GM19035 (cell line): ENCODE data around the gene CCR5AS.

ENCODE experiments used
- ATAC-seq: cut with Tn5 transposase; IDR thresholded peaks from one replicate; pipeline ENCODE4 v1.9.1; 2021; ENCODE audit not compliant: unreplicated experiment

The CCR5AS gene

DNA sequence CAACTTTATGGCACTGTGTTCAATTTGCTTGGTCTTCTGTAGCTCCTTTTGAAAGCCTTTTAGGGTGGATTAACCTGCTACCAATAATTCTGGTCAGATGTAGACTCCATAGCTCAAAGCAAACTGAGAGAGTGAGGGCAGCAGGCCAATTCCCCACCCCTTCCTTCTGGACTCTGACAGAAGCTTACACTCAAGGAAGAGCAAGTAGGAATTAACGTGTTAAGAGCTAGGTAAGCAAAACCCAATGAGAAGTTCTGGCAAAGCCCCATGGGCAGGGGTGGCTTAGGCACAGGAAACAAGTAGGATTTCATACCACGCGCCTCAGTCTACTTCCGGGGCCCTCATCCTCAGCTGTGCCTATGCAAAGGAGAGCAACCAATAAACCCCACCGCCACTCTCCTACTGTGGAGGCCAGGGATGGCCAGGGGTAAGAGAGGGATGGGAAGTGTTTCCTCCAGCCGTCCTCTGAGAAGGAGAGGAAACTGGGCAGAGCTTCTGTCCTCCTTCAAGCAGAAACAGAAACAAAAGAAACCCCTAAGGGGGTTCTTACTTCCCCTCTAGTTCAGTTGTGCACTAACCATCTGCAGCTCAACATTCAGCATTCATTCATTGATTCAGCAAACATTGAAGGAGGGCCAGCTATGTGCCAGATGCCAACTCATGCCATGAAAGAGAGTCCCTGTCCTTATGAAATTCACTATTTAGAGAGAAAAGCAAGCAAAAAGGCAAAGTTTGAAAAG lies 23.5 kb downstream of the CCR5AS start:
- no peak for ATAC-seq

DNA sequence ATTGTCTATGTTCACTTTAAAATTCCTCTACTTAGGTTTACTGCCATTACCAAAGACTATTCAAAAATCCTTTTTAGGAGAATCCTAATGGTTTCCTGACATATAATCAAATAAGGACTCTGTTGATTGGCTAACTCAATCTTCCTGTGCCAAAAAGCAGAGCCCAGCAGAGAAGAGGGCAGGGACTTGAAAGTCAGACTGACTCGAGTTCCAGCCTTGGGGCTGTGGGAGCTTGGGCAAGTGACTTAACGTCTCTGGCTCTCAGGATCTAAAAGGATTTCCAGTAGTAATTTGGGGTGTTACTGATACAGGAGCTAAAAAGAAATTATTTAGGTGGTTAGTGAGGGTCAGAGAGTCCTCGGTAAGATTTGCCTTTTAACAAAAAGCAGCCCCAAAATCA lies 25.2 kb downstream of the CCR5AS start:
- no peak for ATAC-seq

DNA sequence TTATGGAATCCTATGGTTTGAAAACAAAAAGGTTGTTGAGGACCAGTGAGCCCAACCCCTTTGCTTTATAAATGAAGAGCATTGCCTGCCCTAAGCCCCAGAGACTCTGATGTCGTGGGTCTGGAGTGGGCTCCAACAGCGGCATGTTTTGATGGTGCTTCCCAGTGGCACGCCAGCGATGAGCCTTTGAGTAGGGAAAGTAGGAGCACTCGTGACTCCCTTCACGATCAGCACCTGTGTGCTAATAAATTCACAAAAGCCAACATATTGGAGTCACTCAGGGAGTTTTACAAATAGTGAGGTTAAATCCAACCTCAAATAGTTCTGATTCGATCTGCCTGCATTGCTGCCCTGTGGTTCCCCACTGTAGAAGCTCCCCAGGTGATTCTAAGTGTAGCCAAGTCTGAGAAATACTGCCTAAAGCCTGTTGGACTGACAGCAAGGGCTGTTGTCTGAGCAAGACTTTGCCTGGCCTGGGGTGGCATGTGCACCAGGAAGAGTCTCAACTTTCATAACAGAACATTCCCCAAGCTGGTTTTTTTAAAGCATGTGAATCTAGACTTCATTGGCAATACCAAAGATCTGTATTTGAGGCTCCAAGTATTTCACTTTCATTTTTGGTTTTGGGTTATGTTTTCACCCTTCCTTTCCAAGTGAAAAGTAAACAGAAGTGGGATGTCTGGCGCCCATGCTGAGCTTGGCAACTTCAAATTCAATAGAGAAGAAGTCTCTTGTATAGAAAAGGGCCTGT lies 26.2 kb downstream of the CCR5AS start:
- ATAC-seq, result no peak

DNA sequence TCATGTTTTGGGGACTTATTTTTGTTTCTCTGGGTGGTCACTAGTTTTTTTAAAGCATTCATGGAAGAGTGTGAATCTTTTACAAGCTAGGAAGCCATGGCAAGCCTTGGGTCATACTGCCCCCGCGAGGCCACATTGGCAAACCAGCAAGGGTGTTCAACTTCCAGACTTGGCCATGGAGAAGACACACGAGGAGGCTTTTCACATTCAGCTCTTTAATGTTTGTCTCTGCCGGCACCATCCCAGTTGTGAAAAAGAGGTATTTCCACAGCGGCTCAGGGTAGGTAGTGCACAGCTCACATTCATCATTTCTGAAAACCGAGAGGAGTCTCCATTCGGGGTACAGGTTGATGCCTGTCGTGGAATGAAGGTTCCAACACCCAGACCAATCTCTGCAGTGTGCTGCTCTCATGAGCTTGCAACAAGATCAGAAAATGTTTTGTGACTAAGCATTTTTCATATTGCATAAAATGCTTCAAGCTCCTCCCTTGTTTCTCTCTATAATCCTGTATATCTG lies 28.4 kb downstream of the CCR5AS start:
- no peak for ATAC-seq

DNA sequence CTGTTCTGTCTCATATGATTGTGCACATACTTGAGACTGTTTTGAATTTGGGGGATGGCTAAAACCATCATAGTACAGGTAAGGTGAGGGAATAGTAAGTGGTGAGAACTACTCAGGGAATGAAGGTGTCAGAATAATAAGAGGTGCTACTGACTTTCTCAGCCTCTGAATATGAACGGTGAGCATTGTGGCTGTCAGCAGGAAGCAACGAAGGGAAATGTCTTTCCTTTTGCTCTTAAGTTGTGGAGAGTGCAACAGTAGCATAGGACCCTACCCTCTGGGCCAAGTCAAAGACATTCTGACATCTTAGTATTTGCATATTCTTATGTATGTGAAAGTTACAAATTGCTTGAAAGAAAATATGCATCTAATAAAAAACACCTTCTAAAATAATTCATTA lies 31.1 kb downstream of the CCR5AS start:
- no peak for ATAC-seq

DNA sequence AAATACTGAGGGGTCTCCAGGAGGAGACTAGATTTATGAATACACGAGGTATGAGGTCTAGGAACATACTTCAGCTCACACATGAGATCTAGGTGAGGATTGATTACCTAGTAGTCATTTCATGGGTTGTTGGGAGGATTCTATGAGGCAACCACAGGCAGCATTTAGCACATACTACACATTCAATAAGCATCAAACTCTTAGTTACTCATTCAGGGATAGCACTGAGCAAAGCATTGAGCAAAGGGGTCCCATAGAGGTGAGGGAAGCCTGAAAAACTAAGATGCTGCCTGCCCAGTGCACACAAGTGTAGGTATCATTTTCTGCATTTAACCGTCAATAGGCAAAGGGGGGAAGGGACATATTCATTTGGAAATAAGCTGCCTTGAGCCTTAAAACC lies 31.6 kb downstream of the CCR5AS start:
- no peak for ATAC-seq

DNA sequence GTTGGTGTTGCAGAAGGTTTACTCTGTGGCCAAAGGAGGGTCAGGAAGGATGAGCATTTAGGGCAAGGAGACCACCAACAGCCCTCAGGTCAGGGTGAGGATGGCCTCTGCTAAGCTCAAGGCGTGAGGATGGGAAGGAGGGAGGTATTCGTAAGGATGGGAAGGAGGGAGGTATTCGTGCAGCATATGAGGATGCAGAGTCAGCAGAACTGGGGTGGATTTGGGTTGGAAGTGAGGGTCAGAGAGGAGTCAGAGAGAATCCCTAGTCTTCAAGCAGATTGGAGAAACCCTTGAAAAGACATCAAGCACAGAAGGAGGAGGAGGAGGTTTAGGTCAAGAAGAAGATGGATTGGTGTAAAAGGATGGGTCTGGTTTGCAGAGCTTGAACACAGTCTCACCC lies 32.1 kb downstream of the CCR5AS start:
- no peak for ATAC-seq

DNA sequence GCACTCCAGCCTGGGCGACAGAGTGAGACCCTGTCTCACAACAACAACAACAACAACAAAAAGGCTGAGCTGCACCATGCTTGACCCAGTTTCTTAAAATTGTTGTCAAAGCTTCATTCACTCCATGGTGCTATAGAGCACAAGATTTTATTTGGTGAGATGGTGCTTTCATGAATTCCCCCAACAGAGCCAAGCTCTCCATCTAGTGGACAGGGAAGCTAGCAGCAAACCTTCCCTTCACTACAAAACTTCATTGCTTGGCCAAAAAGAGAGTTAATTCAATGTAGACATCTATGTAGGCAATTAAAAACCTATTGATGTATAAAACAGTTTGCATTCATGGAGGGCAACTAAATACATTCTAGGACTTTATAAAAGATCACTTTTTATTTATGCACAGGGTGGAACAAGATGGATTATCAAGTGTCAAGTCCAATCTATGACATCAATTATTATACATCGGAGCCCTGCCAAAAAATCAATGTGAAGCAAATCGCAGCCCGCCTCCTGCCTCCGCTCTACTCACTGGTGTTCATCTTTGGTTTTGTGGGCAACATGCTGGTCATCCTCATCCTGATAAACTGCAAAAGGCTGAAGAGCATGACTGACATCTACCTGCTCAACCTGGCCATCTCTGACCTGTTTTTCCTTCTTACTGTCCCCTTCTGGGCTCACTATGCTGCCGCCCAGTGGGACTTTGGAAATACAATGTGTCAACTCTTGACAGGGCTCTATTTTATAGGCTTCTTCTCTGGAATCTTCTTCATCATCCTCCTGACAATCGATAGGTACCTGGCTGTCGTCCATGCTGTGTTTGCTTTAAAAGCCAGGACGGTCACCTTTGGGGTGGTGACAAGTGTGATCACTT lies 34.1 kb downstream of the CCR5AS start:
- no peak for ATAC-seq

DNA sequence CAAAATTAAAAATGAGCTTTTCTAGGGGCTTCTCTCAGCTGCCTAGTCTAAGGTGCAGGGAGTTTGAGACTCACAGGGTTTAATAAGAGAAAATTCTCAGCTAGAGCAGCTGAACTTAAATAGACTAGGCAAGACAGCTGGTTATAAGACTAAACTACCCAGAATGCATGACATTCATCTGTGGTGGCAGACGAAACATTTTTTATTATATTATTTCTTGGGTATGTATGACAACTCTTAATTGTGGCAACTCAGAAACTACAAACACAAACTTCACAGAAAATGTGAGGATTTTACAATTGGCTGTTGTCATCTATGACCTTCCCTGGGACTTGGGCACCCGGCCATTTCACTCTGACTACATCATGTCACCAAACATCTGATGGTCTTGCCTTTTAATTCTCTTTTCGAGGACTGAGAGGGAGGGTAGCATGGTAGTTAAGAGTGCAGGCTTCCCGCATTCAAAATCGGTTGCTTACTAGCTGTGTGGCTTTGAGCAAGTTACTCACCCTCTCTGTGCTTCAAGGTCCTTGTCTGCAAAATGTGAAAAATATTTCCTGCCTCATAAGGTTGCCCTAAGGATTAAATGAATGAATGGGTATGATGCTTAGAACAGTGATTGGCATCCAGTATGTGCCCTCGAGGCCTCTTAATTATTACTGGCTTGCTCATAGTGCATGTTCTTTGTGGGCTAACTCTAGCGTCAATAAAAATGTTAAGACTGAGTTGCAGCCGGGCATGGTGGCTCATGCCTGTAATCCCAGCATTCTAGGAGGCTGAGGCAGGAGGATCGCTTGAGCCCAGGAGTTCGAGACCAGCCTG lies 35.1 kb downstream of the CCR5AS start:
- no peak for ATAC-seq

DNA sequence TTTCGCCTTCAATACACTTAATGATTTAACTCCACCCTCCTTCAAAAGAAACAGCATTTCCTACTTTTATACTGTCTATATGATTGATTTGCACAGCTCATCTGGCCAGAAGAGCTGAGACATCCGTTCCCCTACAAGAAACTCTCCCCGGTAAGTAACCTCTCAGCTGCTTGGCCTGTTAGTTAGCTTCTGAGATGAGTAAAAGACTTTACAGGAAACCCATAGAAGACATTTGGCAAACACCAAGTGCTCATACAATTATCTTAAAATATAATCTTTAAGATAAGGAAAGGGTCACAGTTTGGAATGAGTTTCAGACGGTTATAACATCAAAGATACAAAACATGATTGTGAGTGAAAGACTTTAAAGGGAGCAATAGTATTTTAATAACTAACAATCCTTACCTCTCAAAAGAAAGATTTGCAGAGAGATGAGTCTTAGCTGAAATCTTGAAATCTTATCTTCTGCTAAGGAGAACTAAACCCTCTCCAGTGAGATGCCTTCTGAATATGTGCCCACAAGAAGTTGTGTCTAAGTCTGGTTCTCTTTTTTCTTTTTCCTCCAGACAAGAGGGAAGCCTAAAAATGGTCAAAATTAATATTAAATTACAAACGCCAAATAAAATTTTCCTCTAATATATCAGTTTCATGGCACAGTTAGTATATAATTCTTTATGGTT lies 35.9 kb downstream of the CCR5AS start, which contains the start of gene CCR5:
CCR5 (plus strand) TSS at position 108 of the 680 bp plus-strand sequence. CDS start 1,957 bp downstream, outside the sequence.
- no peak for ATAC-seq

DNA sequence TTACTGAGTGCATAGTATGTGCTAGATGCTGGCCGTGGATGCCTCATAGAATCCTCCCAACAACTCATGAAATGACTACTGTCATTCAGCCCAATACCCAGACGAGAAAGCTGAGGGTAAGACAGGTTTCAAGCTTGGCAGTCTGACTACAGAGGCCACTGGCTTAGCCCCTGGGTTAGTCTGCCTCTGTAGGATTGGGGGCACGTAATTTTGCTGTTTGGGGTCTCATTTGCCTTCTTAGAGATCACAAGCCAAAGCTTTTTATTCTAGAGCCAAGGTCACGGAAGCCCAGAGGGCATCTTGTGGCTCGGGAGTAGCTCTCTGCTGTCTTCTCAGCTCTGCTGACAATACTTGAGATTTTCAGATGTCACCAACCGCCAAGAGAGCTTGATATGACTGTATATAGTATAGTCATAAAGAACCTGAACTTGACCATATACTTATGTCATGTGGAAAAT lies 37.2 kb downstream of the CCR5AS start:
- ATAC-seq, result peak; percentile 68

DNA sequence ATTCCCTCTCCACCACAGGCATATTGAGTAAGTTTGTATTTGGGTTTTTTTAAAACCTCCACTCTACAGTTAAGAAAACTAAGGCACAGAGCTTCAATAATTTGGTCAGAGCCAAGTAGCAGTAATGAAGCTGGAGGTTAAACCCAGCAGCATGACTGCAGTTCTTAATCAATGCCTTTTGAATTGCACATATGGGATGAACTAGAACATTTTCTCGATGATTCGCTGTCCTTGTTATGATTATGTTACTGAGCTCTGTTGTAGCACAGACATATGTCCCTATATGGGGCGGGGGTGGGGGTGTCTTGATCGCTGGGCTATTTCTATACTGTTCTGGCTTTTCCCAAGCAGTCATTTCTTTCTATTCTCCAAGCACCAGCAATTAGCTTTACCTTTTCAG lies 37.7 kb downstream of the CCR5AS start:
- no peak for ATAC-seq

DNA sequence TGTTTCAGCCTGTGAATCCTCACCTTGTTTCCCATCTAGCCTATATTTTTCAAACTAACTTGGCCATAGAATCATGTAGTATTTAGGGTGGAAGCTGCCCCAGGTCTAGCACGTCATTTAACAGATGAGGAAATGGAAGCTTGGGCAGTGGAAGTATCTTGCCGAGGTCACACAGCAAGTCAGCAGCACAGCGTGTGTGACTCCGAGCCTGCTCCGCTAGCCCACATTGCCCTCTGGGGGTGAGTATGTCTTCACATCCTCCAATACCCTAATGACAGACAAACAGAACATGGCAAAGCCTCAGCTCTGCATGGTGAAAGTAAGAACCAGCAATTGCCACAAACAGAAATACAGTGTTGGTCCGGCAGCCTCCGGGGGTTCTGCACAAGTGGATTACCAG lies 38.3 kb downstream of the CCR5AS start:
- no peak for ATAC-seq

DNA sequence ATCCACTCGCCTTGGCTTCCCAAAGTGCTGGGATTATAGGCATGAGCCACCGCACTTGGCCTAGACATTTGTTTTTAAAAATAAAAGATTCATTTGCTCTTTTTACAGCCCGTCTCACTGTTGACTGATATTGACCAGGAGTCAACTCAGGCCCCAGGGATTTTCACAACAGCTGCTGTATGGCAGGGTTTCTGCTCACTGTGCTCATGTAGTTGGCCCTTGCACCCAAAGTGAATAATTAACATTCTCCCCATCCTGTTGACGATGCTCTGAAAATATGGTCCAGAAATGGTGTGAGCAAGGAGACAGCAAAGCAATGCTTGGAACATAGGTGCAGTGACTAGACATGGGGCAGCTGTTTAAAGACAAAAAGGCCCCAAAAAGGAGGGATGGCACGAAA lies 39.1 kb downstream of the CCR5AS start:
- ATAC-seq, result no peak

DNA sequence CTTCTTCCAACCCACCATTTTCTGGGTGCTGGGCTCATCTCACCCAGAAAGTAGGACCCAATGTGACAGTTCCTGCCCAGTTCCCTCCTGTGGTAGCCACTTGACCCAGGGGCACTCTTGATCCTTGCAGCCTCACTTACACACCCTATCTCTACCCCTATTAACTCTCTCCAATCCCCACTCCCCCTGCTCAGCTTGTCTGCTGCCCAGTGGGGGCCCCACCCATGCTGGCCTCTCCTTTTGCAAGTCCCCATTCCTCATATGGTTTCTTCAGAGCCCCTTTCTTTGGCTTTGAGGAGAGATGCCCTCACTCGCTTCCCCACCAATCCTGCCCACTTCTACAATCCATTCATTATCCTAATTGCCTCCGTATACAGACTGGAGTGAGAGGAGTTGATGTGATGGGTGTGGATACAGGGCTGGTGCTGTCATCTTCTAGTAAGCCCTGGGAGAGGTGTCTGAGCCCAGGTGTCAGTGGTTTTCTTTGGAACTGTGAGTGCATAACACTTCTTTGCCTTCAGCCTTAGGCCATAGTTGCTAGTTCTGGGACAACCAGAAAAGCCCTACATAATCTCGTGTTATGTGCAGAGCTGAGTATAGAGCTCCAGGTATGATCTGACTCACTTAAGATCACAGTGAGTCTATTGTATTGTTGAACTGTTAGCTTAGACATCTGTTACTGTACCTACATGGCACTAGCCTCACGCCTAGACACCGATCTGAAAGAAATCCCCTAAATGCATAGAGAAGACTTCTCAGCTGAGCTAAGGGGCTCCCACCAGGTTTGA lies 40.9 kb downstream of the CCR5AS start:
- no peak for ATAC-seq

DNA sequence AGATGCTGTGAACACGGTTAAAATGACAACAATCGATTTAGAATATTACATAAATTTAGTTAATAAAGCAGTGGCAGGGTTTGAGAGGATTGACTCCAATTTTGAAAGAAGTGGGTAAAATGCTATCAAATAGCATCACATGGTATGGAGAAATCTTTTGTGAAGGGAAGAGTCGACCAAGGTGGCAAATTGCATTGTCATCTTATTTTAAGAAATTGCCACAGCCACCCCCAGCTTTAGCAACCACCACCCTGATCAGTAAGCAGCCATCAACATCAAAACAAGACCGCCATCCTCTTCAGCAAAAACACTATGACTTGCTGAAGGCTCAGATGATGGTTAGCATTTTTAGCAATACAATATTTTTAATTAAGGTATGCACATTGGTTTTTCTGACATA lies 41.8 kb downstream of the CCR5AS start:
- ATAC-seq, result no peak

DNA sequence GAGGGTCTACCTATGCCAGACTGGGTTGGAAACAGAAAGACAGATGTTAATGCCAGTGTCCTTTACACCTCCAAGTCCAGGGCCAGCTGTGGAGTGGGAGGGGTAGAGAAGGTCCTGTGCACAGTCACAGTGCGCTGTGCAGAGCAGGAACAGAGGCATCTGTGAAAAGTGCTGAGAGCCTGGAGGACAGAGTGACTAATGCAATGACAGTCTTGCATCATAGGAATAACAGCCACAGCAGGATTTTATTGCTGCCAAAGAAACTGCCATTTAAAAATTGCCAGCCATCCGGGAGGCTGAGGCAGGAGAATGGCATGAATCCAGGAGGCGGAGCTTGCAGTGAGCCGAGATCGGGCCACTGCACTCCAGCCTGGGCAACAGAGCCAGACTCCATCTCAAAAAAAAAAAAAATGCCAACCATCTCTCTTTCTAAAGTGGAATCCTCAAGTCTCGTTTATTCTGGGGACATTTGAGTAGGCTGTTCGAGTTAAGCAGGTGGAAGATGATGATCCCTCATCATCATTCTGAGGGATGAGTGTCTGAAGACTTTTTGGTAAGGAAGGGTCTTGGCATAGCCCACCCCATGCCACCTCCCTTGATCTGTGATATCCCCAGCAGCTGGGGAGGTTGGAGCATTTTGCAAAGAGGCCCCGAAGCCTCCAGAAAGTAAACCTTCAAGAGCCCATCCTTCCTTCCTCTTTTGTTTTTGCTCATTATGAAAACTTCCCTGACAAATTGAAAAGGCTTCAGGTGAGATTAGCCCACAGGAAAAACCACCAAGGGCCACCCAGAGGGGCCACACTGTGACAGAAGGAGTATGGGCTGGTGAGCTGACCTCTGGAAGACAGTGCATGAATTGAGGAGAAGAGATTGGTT lies 45.2 kb downstream of the CCR5AS start:
- no peak for ATAC-seq

DNA sequence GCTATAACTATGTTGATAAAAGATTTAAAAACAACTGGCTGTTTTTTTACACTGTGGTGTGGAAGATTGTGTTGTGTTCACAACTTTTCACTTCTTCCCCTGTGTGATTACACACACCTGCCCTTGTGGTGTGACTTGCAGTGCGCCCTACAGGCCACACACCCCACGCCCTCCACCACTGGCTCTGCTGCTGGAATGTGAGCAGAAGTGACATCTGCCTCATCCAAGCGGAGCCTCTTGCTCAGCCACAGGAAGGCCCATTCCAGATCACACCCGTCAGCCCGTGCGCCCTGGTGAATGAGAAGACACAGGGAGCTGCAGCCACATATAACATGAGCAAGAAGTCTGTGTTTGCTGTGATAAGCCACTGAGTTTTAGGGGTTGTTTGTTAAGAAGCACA lies 46.0 kb downstream of the CCR5AS start:
- ATAC-seq, result no peak
